ENCODE data around the gene HES1. TPM values are rescaled to one million over a fixed set of nuclear protein-coding genes. Genes with fewer than 3 reads are reported as not detected.
"Not testable (repeated sequence)": the region's sequence is repeated elsewhere in the genome, so short reads cannot be mapped to it uniquely, and the experiment has no call there.

The HES1 gene
- total and polyA plus RNA-seq, 8 donors, result 4.7 to 101 (median 42.2) TPM

DNA sequence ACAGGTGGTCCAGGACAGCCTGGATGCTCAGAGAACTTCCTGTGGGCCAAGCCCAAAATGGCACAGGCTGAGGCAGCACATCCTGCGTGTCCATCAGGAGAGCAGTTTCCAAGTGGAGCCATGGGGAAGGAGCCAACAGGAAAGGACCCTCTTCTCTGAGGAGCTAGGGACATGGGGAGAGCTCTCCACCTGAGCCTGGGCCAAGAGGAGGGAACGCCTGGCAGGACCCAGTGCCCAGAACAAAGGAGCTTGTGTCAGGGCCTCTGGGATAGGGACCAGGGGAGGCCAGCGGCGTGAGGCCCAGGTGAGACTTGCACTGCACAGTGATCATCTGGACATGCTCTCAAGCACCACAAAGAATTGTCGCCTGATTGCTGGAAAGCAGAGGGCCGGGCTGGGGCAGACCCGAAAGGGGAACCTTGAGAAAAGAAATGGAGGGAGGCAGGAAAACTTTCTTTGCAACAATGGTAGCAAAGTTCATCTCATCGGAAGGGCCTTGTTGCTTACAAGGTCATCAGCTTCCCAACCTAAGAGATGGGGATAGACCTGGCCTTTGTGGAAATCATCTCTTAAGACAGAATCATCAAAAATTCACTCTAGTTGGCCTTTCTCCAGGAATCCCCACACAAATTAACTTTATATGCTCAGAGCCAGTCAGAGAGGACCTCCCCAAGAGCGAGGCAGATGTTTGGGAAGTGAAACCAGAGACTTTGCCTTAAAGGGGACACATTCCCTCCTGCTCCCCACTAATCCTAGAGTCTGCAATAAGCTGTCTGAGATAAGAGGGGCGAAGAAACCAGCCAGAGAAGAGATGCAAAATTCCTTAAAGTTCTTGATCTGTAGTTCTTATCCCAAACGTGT is 47.7 kb upstream of the HES1 start:
- peaks cover 0 to 27% (median 5%) of the 10 kb centered on the region in 4 donors for H3K4me1 ChIP-seq
- H3K36me3 ChIP-seq, result no peaks in the 10 kb centered on the region
- no peaks in the 10 kb centered on the region for H3K9me3 ChIP-seq
- intact Hi-C loops (cut with DNase I; ENCODE audit: low total_unique reads), result no loop called here
- no peak for DNase-seq
- TF ChIP-seq POLR2A (IDR thresholded peaks at IDR 0.05) (no peak), EP300 (IDR thresholded peaks at IDR 0.05) (no peak), POLR2AphosphoS5 (IDR thresholded peaks at IDR 0.05) (no peak)
- TF ChIP-seq, protein P1, sequence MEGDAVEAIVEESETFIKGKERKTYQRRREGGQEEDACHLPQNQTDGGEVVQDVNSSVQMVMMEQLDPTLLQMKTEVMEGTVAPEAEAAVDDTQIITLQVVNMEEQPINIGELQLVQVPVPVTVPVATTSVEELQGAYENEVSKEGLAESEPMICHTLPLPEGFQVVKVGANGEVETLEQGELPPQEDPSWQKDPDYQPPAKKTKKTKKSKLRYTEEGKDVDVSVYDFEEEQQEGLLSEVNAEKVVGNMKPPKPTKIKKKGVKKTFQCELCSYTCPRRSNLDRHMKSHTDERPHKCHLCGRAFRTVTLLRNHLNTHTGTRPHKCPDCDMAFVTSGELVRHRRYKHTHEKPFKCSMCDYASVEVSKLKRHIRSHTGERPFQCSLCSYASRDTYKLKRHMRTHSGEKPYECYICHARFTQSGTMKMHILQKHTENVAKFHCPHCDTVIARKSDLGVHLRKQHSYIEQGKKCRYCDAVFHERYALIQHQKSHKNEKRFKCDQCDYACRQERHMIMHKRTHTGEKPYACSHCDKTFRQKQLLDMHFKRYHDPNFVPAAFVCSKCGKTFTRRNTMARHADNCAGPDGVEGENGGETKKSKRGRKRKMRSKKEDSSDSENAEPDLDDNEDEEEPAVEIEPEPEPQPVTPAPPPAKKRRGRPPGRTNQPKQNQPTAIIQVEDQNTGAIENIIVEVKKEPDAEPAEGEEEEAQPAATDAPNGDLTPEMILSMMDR (IDR thresholded peaks at IDR 0.05), result no peak
- peak overlapping the region in 1 of 5 donors; percentile 69 for H3K27ac ChIP-seq
- no peak overlapping the region for H3K4me3 ChIP-seq
- 86 to 94% (median 91%) methylated on average over 11 of the region's 11 CpGs for WGBS, 5 donors
- no peaks in the 10 kb centered on the region for H3K27me3 ChIP-seq

DNA sequence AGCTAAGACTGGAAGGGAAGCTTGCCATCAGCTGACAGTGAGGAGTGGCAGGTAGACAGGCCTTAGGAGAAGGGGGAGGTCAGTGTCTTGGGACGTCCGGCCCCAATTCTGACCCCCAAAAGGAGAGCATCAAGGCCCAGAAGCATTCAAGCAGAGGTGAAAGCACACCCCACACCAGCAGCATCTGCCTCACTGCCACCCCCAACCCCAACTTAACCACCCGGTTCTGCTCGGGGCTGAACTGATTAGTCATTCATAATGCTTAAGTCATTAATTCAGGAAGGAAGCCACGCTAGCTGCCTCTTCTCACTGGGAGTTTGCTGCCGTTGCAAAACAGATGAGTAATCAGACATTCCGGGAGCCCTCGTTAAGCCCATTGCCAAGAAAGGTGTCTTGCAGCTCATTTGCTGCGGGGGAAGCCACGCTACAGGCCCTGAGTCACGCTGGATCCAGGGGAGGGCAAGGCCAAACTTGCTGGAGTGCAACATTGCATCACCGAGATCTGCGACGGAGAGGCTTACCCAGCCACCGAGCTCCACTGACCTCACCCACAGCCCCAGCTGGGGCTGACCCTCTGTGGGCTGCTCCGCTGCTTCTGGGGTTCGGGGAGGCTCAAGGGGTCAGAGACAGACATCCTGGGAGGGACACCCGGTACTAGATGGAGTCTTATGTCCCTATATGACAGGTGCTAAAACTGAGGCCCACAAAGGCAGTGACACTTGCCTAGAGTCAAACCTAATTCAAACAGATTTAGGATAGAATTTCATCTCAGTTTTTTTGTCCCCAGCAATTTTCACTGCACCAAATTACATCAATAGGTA is 46.4 kb upstream of the HES1 start:
- Histone ChIP-seq H3K27ac (peak overlapping the region in 3 of 5 donors; percentile 38 to 69 (median 50)), H3K27me3 (no peaks in the 10 kb centered on the region), H3K4me1 (peaks cover 0 to 26% (median 5%) of the 10 kb centered on the region in 4 donors), H3K9me3 (no peaks in the 10 kb centered on the region), H3K36me3 (no peaks in the 10 kb centered on the region), H3K4me3 (no peak overlapping the region)
- intact Hi-C loops (cut with DNase I; ENCODE audit: low total_unique reads), result no loop called here
- WGBS, 5 donors, result 61 to 88% (median 74%) methylated on average over 7 to 18 of the region's 18 CpGs
- TF ChIP-seq POLR2A (IDR thresholded peaks at IDR 0.05) (no peak), POLR2AphosphoS5 (IDR thresholded peaks at IDR 0.05) (peak in 2 of 3 donors; percentile 54 to 79), EP300 (IDR thresholded peaks at IDR 0.05) (peak; percentile 29)
- TF ChIP-seq, protein P1 (IDR thresholded peaks at IDR 0.05), result no peak
- peak; percentile 40 to 72 for DNase-seq

DNA sequence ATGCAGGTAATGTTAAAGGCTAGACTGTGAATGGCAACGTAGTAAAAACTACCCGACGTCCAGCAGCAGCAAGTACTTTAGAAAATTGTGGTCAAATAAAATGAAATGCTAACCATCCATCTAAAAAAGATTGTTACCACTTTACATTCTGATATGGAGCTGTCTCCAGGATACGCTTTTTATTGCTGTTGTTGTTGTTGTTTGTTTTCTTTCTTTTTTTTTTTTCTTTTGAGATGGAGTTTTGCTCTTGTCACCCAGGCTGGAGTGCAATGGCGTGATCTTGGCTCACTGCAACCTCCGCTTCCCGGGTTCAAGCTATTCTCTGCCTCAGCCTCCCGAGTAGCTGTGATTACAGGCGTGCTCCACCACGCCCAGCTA is 45.8 kb upstream of the HES1 start:
- H3K36me3 ChIP-seq; DNase-seq; H3K27me3 ChIP-seq; H3K9me3 ChIP-seq; intact Hi-C loops (cut with DNase I; ENCODE audit: low total_unique reads); H3K4me3 ChIP-seq: not testable (repeated sequence)
- peak overlapping the region in 2 of 5 donors; percentile 50 to 69 for H3K27ac ChIP-seq
- 96 to 98% (median 97%) methylated on average over 10 of the region's 10 CpGs for whole genome bisulfite sequencing, 5 donors
- H3K4me1 ChIP-seq, result peaks cover 0 to 28% (median 6%) of the 10 kb centered on the region in 4 donors

DNA sequence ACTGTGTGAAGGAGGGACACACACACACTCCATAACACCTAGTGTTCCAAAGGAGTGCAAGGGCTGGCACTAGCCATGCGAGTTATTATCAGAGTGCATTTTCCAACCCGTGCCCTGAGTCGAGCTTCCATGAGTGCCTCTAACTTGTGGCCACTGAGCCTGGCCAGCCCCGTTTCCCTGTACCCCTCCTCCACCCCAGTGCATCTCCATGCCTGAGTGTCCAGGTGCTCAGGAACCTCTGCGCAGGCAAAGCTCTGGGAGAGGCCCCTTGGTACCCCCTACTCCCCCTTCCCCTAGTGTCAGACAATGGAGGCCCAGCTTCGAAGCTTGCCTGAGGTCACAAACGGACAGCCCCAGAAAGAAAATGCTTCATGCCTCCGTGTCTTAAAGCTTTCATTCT is 45.2 kb upstream of the HES1 start:
- Histone ChIP-seq H3K4me3 (no peak overlapping the region), H3K27me3 (no peaks in the 10 kb centered on the region), H3K27ac (no peak overlapping the region), H3K4me1 (peaks cover 0 to 33% (median 8%) of the 10 kb centered on the region in 4 donors), H3K9me3 (no peaks in the 10 kb centered on the region), H3K36me3 (no peaks in the 10 kb centered on the region)
- DNase-seq, result no peak
- WGBS, 5 donors, result 94 to 99% (median 97%) methylated on average over 8 of the region's 8 CpGs
- no peak for TF ChIP-seq EP300 (IDR thresholded peaks at IDR 0.05)
- TF ChIP-seq POLR2A (IDR thresholded peaks at IDR 0.05), result no peak
- TF ChIP-seq, protein P1 (IDR thresholded peaks at IDR 0.05), result no peak
- TF ChIP-seq POLR2AphosphoS5 (IDR thresholded peaks at IDR 0.05), result no peak
- intact Hi-C loops (cut with DNase I; ENCODE audit: low total_unique reads), result no loop called here
